Measurements from ENCODE around the gene RUFY2. TPM values are rescaled to one million over a fixed set of nuclear protein-coding genes. Genes with fewer than 3 reads are reported as not detected.

The RUFY2 gene
- polyA plus RNA-seq, 4 donors: 4.5 to 17.2 (median 5.0) TPM

DNA sequence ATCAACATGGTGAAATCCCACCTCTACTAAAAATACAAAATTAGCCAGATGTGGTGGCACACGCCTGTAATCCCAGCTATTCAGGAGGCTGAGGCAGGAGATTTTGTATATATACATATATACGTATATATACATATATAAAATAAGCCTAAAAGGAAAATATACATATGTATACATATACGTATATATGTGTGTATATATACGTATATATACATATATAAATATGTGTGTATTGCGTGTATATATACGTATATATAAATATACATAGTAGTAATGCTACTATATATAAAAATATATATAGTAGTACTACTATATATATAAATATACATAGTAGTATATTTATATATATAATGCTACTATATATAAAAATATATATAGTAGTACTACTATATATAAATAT, 47.9 kb downstream of the RUFY2 start:
- Histone ChIP-seq H3K36me3 (ENCODE audit: control insufficient read depth in 3 of 3, insufficient read depth in 2 of 3, low read depth in 1 of 3, low read length in 3 of 3) (peaks cover 3 to 53% (median 5%) of the 10 kb centered on the region in 3 donors), H3K9me3 (ENCODE audit: control insufficient read depth in 2 of 2, insufficient read depth in 1 of 2, low read depth in 1 of 2, low read length in 1 of 2) (no peaks in the 10 kb centered on the region), H3K27ac (ENCODE audit: low read depth in 1 of 3, low read length in 2 of 3) (no peak overlapping the region), H3K4me1 (ENCODE audit: control insufficient read depth in 3 of 3, insufficient read depth in 2 of 3, low read depth in 1 of 3, low read length in 2 of 3) (no peaks in the 10 kb centered on the region), H3K4me3 (ENCODE audit: low read depth in 1 of 3, low read length in 3 of 3) (no peak overlapping the region), H3K27me3 (ENCODE audit: control insufficient read depth in 3 of 3, insufficient read depth in 3 of 3, low read length in 3 of 3) (no peaks in the 10 kb centered on the region)
- DNase-seq: no peak
- FAIRE-seq: peak; percentile 23
- WGBS, 3 donors: 98 to 100% (median 98%) methylated on average over 6 of the region's 6 CpGs

DNA sequence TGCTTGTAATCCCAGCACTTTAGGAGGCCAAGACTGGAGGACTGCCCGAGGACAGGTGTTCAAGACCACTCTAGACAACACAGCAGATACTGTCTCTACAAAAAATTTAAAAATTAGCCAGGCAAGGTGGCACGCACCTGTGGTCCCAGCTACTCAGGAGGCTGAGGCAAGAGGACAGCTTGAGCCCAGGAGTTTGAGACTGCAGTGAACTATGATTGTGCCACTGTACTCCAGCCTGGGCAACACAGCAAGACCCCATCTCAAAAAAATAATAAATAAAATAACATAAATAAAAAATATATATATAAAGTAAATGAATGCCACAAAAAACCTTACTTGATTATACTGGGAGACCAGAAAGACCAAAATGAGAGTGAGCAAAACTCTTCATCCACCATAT, 53.5 kb downstream of the RUFY2 start:
- WGBS, 3 donors: 93 to 96% (median 95%) methylated on average over 2 of the region's 2 CpGs
- H3K4me3 ChIP-seq (ENCODE audit: low read depth in 1 of 3, low read length in 3 of 3): no peak overlapping the region
- FAIRE-seq (no peak), DNase-seq (no peak)
- H3K36me3 ChIP-seq (ENCODE audit: control insufficient read depth in 3 of 3, insufficient read depth in 2 of 3, low read depth in 1 of 3, low read length in 3 of 3): peaks cover 0 to 57% (median 8%) of the 10 kb centered on the region in 3 donors
- no peak overlapping the region for H3K27ac ChIP-seq (ENCODE audit: low read depth in 1 of 3, low read length in 2 of 3)
- no peaks in the 10 kb centered on the region for H3K27me3 ChIP-seq (ENCODE audit: control insufficient read depth in 3 of 3, insufficient read depth in 3 of 3, low read length in 3 of 3)
- no peaks in the 10 kb centered on the region for H3K9me3 ChIP-seq (ENCODE audit: control insufficient read depth in 2 of 2, insufficient read depth in 1 of 2, low read depth in 1 of 2, low read length in 1 of 2)
- H3K4me1 ChIP-seq (ENCODE audit: control insufficient read depth in 3 of 3, insufficient read depth in 2 of 3, low read depth in 1 of 3, low read length in 2 of 3): no peaks in the 10 kb centered on the region

DNA sequence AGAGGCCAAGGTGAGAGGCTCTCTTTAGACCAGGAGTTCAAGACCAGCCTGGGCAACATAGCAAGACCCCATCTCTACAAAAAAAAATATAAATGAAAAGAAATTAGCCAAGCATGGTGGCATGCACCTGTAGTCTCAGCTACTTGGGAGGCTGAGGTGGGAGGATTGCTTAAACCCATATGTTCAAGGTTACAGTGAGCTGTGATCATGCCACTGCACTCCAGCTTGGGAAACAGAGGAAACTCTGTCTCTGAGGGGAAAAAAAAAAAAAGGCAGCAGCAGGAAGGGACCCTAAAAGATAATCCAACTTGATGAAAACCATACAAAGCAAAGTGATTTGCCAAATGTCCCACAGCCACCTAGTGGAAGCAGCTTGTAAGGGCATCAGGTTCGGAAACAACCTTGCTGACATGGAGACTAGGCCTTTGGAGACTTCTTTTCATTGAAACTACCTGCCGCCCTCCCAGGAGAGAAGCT, 58.8 kb downstream of the RUFY2 start:
- Histone ChIP-seq H3K27ac (ENCODE audit: low read depth in 1 of 3, low read length in 2 of 3) (no peak overlapping the region), H3K4me3 (ENCODE audit: low read depth in 1 of 3, low read length in 3 of 3) (no peak overlapping the region), H3K4me1 (ENCODE audit: control insufficient read depth in 3 of 3, insufficient read depth in 2 of 3, low read depth in 1 of 3, low read length in 2 of 3) (no peaks in the 10 kb centered on the region), H3K27me3 (ENCODE audit: control insufficient read depth in 3 of 3, insufficient read depth in 3 of 3, low read length in 3 of 3) (no peaks in the 10 kb centered on the region), H3K9me3 (ENCODE audit: control insufficient read depth in 2 of 2, insufficient read depth in 1 of 2, low read depth in 1 of 2, low read length in 1 of 2) (no peaks in the 10 kb centered on the region), H3K36me3 (ENCODE audit: control insufficient read depth in 3 of 3, insufficient read depth in 2 of 3, low read depth in 1 of 3, low read length in 3 of 3) (peaks cover 0 to 43% (median 7%) of the 10 kb centered on the region in 3 donors)
- FAIRE-seq (no peak), DNase-seq (peak; percentile 64 to 65)
- 32 to 49% (median 45%) methylated on average over 2 of the region's 2 CpGs for WGBS, 3 donors

DNA sequence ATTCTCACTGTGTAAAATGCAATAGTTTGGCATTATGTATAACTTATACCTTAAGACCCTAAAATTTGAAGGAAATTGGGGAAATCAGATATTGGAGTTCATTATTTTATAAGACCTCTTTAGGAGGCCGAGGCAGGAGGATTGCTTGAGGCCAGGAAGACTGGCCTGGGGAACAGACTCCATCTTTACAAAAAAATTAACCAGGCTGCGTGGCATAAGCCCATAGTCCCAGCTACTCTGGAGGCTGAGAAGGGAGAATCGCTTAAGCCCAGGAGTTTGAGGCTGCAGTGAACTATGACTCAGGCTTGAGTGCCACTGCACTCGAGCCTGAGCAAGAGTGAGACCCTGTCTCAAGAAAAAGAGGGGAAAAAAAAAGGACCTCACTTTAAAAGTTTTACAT, 60.3 kb downstream of the RUFY2 start:
- DNase-seq: no peak
- no peaks in the 10 kb centered on the region for H3K4me1 ChIP-seq (ENCODE audit: control insufficient read depth in 3 of 3, insufficient read depth in 2 of 3, low read depth in 1 of 3, low read length in 2 of 3)
- no peak for FAIRE-seq
- H3K4me3 ChIP-seq (ENCODE audit: low read depth in 1 of 3, low read length in 3 of 3): no peak overlapping the region
- H3K36me3 ChIP-seq (ENCODE audit: control insufficient read depth in 3 of 3, insufficient read depth in 2 of 3, low read depth in 1 of 3, low read length in 3 of 3): peaks cover 4 to 33% (median 6%) of the 10 kb centered on the region in 3 donors
- WGBS, 3 donors: 81 to 94% (median 84%) methylated on average over 4 of the region's 4 CpGs
- H3K27me3 ChIP-seq (ENCODE audit: control insufficient read depth in 3 of 3, insufficient read depth in 3 of 3, low read length in 3 of 3): no peaks in the 10 kb centered on the region
- no peak overlapping the region for H3K27ac ChIP-seq (ENCODE audit: low read depth in 1 of 3, low read length in 2 of 3)
- no peaks in the 10 kb centered on the region for H3K9me3 ChIP-seq (ENCODE audit: control insufficient read depth in 2 of 2, insufficient read depth in 1 of 2, low read depth in 1 of 2, low read length in 1 of 2)

DNA sequence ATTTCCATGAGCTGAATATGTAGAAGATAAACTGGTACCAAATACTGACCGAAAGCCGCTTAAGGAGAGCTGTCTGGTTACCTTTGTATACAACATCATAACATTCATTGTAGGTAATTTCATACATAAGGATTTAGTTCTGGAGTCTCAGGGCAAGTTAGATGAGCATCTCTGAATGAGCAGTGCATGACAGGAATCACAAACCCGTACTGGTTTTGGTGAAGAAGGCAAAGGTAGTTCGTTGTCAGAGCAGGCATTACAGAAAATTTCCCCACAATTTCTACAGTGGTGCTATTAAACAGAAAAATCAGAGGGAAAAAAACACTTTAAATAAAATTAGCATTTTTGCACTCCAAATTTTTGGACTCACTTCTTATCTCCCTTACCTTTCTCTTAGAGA, 61.5 kb downstream of the RUFY2 start:
- WGBS, 3 donors: 84 to 93% (median 90%) methylated on average over 4 of the region's 4 CpGs
- no peak for FAIRE-seq
- Histone ChIP-seq H3K4me1 (ENCODE audit: control insufficient read depth in 3 of 3, insufficient read depth in 2 of 3, low read depth in 1 of 3, low read length in 2 of 3) (no peaks in the 10 kb centered on the region), H3K9me3 (ENCODE audit: control insufficient read depth in 2 of 2, insufficient read depth in 1 of 2, low read depth in 1 of 2, low read length in 1 of 2) (no peaks in the 10 kb centered on the region), H3K27ac (ENCODE audit: low read depth in 1 of 3, low read length in 2 of 3) (no peak overlapping the region), H3K36me3 (ENCODE audit: control insufficient read depth in 3 of 3, insufficient read depth in 2 of 3, low read depth in 1 of 3, low read length in 3 of 3) (peaks cover 7 to 35% (median 13%) of the 10 kb centered on the region in 3 donors), H3K27me3 (ENCODE audit: control insufficient read depth in 3 of 3, insufficient read depth in 3 of 3, low read length in 3 of 3) (no peaks in the 10 kb centered on the region), H3K4me3 (ENCODE audit: low read depth in 1 of 3, low read length in 3 of 3) (no peak overlapping the region)
- no peak for DNase-seq

DNA sequence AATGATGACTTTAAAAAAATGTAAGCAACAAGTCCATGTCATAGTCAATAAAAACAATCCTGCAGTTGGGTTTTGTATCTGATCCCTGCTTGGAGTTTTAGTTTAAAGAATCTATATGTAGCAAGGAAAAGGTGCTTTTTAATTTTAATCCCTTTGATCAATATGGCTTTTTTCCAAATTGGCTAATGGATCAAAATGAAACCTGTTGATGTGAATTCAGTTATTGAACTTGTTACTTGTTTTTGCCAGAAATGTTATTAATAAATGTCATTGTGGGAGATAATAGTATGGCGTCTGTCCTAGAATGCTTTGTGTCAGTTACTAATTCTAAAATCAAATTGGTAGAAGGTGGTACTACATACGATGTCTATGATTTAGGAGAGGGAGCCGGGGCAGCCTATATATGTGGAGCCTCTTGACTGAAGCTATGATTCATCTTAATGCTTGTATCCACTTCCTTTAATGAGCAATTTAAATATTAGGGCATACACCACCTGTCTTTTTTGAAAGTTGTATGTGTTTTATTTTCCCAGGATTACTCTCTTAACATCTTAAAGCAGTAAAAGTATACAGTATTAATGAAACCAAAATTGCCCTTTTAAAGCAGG, 64.1 kb downstream of the RUFY2 start:
- WGBS, 3 donors: 87 to 92% (median 88%) methylated on average over 3 of the region's 3 CpGs
- no peaks in the 10 kb centered on the region for H3K27me3 ChIP-seq (ENCODE audit: control insufficient read depth in 3 of 3, insufficient read depth in 3 of 3, low read length in 3 of 3)
- H3K4me3 ChIP-seq (ENCODE audit: low read depth in 1 of 3, low read length in 3 of 3): no peak overlapping the region
- no peaks in the 10 kb centered on the region for H3K9me3 ChIP-seq (ENCODE audit: control insufficient read depth in 2 of 2, insufficient read depth in 1 of 2, low read depth in 1 of 2, low read length in 1 of 2)
- H3K36me3 ChIP-seq (ENCODE audit: control insufficient read depth in 3 of 3, insufficient read depth in 2 of 3, low read depth in 1 of 3, low read length in 3 of 3): peaks cover 15 to 30% (median 17%) of the 10 kb centered on the region in 3 donors
- FAIRE-seq (no peak), DNase-seq (no peak)
- H3K27ac ChIP-seq (ENCODE audit: low read depth in 1 of 3, low read length in 2 of 3): no peak overlapping the region
- no peaks in the 10 kb centered on the region for H3K4me1 ChIP-seq (ENCODE audit: control insufficient read depth in 3 of 3, insufficient read depth in 2 of 3, low read depth in 1 of 3, low read length in 2 of 3)

DNA sequence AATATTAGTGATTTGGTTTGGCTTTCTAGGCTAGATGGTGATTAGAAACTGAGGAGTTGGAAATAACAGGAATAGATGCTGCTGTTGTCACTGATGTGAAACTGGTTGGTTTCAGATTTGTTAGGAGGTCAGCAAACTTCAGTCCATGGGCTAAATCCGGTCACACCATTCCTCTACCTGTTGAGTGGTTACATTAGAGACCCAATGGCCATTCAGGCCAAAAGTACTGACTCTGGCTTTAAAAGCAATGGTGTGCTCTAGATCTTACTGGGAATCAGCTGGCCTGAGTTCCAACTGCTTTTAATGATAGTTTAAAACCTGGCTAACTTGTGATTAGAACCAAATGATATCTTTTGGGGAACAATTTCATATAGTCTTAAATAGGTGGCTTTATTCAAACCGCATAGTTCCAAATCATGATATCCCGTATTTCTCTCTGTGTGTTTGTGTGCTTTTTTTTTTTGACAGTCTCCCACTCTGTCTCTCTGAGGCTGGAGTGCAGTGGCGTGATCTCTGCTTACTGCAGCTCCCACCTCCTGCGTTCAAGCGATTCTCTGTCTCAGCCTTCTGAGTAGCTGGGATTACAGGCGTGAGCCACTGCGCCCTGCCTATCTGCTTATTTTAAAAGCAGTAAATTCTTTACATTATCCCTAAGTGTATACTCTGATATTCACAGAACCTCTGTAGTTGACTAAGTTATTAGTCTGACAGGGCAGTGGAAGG, 66.6 kb downstream of the RUFY2 start:
- Histone ChIP-seq H3K4me1 (ENCODE audit: control insufficient read depth in 3 of 3, insufficient read depth in 2 of 3, low read depth in 1 of 3, low read length in 2 of 3) (peaks cover 5 to 17% (median 11%) of the 10 kb centered on the region in 3 donors), H3K9me3 (ENCODE audit: control insufficient read depth in 2 of 2, insufficient read depth in 1 of 2, low read depth in 1 of 2, low read length in 1 of 2) (no peaks in the 10 kb centered on the region), H3K36me3 (ENCODE audit: control insufficient read depth in 3 of 3, insufficient read depth in 2 of 3, low read depth in 1 of 3, low read length in 3 of 3) (peaks cover 15 to 25% (median 17%) of the 10 kb centered on the region in 3 donors), H3K27ac (ENCODE audit: low read depth in 1 of 3, low read length in 2 of 3) (no peak overlapping the region), H3K27me3 (ENCODE audit: control insufficient read depth in 3 of 3, insufficient read depth in 3 of 3, low read length in 3 of 3) (no peaks in the 10 kb centered on the region), H3K4me3 (ENCODE audit: low read depth in 1 of 3, low read length in 3 of 3) (no peak overlapping the region)
- FAIRE-seq (no peak), DNase-seq (no peak)
- 94 to 97% (median 94%) methylated on average over 8 of the region's 8 CpGs for WGBS, 3 donors

DNA sequence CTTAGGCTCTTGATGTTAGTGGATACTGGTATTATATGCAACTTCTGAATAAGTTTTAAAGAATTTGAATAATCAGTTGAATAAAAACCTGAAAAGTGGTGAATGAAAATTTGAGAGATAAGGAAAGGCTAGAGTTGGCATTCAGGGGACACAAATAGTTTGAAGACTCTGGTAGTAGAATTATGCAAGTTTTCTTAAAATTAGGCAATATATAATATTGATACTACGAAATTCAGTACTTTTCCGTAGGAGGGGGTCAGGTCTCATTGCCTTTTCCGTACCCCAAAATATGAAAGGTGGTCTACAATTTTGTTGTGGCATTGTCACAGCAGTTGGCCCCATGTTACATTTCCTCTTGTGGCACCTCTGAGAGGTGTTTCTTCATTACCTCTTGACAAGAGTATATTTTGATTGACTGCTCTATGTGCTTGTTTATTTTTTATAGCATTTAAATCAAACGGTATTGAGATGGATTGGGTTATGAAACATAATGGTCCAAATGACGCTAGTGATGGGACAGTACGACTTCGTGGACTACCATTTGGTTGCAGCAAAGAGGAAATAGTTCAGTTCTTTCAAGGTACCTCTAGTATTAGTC, 70.2 kb downstream of the RUFY2 start:
- FAIRE-seq: no peak
- Histone ChIP-seq H3K9me3 (ENCODE audit: control insufficient read depth in 2 of 2, insufficient read depth in 1 of 2, low read depth in 1 of 2, low read length in 1 of 2) (no peaks in the 10 kb centered on the region), H3K27ac (ENCODE audit: low read depth in 1 of 3, low read length in 2 of 3) (no peak overlapping the region), H3K36me3 (ENCODE audit: control insufficient read depth in 3 of 3, insufficient read depth in 2 of 3, low read depth in 1 of 3, low read length in 3 of 3) (peaks cover 12 to 21% (median 13%) of the 10 kb centered on the region in 3 donors), H3K4me1 (ENCODE audit: control insufficient read depth in 3 of 3, insufficient read depth in 2 of 3, low read depth in 1 of 3, low read length in 2 of 3) (peaks cover 5 to 17% (median 12%) of the 10 kb centered on the region in 3 donors), H3K4me3 (ENCODE audit: low read depth in 1 of 3, low read length in 3 of 3) (no peak overlapping the region), H3K27me3 (ENCODE audit: control insufficient read depth in 3 of 3, insufficient read depth in 3 of 3, low read length in 3 of 3) (no peaks in the 10 kb centered on the region)
- WGBS, 3 donors: 29 to 55% (median 33%) methylated on average over 7 of the region's 7 CpGs
- no peak for DNase-seq
